ENCODE measurements around the gene WDR81. TPM values are rescaled to one million over a fixed set of nuclear protein-coding genes. Genes with fewer than 3 reads are reported as not detected.
A peak's percentile ranks its signal among the peaks of the same experiment; 100 is the strongest.

Gene WDR81
- total RNA-seq, 1 donor from 2014 or later: 49.9 TPM

DNA sequence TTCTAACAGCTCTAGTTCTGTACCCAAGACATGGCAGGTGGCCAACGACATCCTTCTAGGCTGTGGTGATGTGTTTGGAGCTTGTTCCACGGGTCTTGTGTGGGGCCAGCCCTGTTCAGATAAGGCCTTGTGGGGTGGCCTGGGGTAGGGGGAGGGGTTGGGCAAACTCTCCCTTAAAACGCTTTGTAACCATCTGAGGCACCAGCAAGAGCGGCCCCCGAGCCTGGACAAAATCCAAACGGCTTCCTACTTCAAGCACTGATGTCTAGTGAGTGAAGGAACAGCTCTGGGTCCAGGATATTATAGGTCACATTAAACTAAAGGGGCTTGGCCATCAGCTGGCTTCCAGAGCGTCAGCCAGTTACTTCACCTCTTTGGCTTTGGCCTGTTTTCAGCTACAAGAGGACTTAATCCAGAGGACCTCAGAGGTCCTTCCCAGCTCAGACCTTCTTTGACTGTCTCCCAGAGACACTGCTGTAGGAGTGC lies 49.2 kb downstream of the WDR81 start:
- H3K9me3 ChIP-seq: no peaks in the 10 kb centered on the region
- TF ChIP-seq, protein P1, sequence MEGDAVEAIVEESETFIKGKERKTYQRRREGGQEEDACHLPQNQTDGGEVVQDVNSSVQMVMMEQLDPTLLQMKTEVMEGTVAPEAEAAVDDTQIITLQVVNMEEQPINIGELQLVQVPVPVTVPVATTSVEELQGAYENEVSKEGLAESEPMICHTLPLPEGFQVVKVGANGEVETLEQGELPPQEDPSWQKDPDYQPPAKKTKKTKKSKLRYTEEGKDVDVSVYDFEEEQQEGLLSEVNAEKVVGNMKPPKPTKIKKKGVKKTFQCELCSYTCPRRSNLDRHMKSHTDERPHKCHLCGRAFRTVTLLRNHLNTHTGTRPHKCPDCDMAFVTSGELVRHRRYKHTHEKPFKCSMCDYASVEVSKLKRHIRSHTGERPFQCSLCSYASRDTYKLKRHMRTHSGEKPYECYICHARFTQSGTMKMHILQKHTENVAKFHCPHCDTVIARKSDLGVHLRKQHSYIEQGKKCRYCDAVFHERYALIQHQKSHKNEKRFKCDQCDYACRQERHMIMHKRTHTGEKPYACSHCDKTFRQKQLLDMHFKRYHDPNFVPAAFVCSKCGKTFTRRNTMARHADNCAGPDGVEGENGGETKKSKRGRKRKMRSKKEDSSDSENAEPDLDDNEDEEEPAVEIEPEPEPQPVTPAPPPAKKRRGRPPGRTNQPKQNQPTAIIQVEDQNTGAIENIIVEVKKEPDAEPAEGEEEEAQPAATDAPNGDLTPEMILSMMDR (IDR thresholded peaks at IDR 0.05): no peak
- intact Hi-C loops (cut with DNase I): no loop called here
- H3K27ac ChIP-seq: peak overlapping the region; percentile 41
- DNase-seq (no peak), ATAC-seq (peak; percentile 6 to 15)
- H3K36me3 ChIP-seq: peaks cover 42% of the 10 kb centered on the region
- no peaks in the 10 kb centered on the region for H3K27me3 ChIP-seq (ENCODE audit: low read depth)
- H3K4me1 ChIP-seq: peaks cover 31% of the 10 kb centered on the region
- no peak overlapping the region for H3K4me3 ChIP-seq

DNA sequence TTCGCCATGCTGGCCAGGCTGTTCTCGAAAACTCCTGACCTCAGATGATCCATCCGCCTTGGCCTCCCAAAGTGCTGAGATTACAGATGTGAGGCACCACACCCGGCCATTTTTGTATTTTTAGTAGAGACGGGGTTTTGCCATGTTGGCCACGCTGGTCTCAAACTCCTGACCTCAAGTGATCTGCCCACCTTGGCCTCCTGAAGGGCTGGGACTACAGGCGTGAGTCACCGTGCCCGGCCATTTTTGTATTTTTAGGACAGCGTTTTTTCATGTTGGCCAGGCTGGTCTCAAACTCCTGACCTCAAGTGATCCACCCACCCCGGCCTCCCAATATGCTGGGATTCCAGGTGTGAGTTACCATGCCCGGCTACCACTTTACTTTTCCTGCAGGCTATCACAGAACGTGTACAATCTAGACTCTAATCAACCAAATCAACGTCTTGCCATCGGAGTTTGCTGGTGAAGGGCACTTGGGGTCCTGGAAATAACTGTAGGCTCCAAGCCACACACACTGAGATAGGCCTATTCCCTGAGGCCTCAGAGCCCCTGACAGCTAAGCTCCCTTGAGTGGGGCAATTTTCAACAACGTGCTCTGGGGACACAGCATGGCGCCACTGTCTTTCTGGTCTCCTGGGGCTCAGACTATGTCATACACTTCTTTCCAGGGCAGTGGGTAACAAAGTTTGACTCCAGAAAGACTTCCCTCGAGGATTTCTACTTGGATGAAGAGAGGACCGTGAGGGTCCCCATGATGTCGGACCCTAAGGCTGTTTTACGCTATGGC lies 50.1 kb downstream of the WDR81 start:
- TF ChIP-seq, protein P1 (IDR thresholded peaks at IDR 0.05): no peak
- Histone ChIP-seq H3K27me3 (ENCODE audit: low read depth) (no peaks in the 10 kb centered on the region), H3K9me3 (no peaks in the 10 kb centered on the region), H3K4me3 (no peak overlapping the region), H3K4me1 (peaks cover 37% of the 10 kb centered on the region), H3K36me3 (peaks cover 42% of the 10 kb centered on the region), H3K27ac (no peak overlapping the region)
- intact Hi-C loops (cut with DNase I): no loop called here
- no peak for ATAC-seq
- no peak for DNase-seq

DNA sequence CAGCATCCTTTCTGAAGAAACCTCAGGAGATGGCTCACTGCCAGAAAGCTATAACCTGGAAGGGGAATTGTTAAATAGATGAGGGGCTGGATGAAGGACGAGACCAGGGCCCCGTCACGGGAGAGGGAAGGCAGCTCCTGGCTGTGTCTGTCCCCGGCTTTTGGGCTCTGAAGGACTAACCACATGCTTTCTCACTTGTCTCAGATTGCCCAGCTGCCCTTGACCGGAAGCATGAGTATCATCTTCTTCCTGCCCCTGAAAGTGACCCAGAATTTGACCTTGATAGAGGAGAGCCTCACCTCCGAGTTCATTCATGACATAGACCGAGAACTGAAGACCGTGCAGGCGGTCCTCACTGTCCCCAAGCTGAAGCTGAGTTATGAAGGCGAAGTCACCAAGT lies 51.8 kb downstream of the WDR81 start:
- intact Hi-C loops (cut with DNase I): no loop called here
- Histone ChIP-seq H3K27ac (no peak overlapping the region), H3K27me3 (ENCODE audit: low read depth) (no peaks in the 10 kb centered on the region), H3K36me3 (peaks cover 50% of the 10 kb centered on the region), H3K4me1 (peaks cover 41% of the 10 kb centered on the region), H3K4me3 (no peak overlapping the region), H3K9me3 (no peaks in the 10 kb centered on the region)
- DNase-seq (no peak), ATAC-seq (no peak)
- TF ChIP-seq, protein P1 (IDR thresholded peaks at IDR 0.05): no peak

DNA sequence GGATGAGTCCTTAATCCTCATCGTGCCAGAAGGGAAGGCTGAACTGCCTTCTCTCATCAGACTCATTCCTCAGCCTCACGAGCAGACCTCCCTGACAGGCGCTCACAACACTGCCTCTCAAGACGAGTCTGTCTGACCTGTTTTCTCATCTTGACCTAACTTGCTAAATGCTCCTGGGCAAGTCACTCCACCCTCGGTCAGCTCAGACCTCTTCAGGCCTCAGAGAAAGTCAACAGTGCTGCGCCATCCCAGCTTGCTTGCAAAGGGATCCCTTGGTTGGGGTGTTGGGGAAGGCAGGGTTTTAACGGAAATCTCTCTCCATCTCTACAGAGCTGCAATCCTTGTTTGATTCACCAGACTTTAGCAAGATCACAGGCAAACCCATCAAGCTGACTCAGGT lies 52.4 kb downstream of the WDR81 start:
- ATAC-seq (no peak), DNase-seq (no peak)
- Histone ChIP-seq H3K4me1 (peaks cover 41% of the 10 kb centered on the region), H3K4me3 (no peak overlapping the region), H3K9me3 (no peaks in the 10 kb centered on the region), H3K36me3 (peaks cover 53% of the 10 kb centered on the region), H3K27ac (no peak overlapping the region), H3K27me3 (ENCODE audit: low read depth) (no peaks in the 10 kb centered on the region)
- intact Hi-C loops (cut with DNase I): no loop called here
- TF ChIP-seq, protein P1 (IDR thresholded peaks at IDR 0.05): no peak

DNA sequence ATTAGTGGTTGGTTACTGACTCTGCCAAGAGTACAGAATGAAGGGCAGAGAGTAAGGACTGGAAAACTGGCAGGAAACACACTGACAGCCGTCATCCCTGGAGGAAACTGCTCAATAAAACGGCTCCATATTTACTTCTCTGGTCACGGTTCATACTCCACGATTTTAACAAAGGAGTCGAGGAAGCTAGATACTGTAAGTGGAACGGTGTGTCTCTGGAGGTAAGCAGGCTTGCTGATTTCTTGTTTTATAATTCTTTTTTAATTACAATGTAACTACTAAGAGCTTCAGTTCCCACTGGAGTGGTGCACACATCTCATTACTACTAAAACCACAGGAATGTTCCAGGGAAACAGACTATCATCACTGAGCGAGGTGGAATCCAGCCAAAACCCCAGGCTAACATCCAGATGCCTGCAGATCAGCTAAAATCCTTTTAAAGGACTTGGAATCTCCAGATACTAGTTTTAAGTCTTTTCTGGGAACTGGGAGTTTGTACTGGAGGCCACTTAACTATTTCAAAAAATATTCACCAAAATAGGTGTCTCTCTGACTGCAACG lies 55.1 kb downstream of the WDR81 start:
- intact Hi-C loops (cut with DNase I): loop anchor here (5.0 kb wide), 1 partner anchor 57 kb away; the partner anchor contains the start of gene WDR81
- TF ChIP-seq, protein P1 (IDR thresholded peaks at IDR 0.05): no peak
- Histone ChIP-seq H3K36me3 (peaks cover 56% of the 10 kb centered on the region), H3K27ac (peak overlapping the region; percentile 95), H3K27me3 (ENCODE audit: low read depth) (no peaks in the 10 kb centered on the region), H3K4me1 (peaks cover 54% of the 10 kb centered on the region), H3K9me3 (no peaks in the 10 kb centered on the region), H3K4me3 (no peak overlapping the region)
- DNase-seq (peak; percentile 71), ATAC-seq (peak; percentile 28 to 35)

All from lower lobe of right lung (tissue), 2 donors.